Fibroblast of skin of left quadriceps (primary cell): Measurements from ENCODE around the gene MYO9A.
"Not testable (repeated sequence)": the region's sequence is repeated elsewhere in the genome, so short reads cannot be mapped to it uniquely, and the experiment has no call there.

Experiments used
- DNase-seq, 2 experiments: peaks; one replicate each; pipeline ENCODE4 v3.0.0-alpha.2; 2013; ENCODE audit warnings: low read depth in 2 of 2

The MYO9A gene

DNA sequence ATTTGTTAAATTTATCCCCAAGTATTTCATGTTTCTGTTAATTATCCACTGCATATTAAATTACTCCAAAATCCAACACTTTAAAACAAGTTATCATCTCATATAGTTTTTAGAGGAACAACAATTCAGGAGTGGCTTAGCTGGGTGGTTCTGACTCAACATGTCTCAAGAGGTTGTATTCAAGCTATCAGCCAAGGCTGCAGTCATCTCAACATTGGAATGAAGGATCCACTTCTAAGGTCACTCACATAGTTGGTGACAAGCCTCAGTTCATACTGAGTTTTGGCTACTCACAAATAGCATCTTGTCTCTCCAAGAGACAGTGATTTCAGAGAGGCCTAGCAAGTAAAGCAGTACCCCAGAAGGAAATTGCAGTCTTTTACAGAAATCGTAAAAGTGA, 172.9 kb downstream of the MYO9A start:
- no peak for DNase-seq

DNA sequence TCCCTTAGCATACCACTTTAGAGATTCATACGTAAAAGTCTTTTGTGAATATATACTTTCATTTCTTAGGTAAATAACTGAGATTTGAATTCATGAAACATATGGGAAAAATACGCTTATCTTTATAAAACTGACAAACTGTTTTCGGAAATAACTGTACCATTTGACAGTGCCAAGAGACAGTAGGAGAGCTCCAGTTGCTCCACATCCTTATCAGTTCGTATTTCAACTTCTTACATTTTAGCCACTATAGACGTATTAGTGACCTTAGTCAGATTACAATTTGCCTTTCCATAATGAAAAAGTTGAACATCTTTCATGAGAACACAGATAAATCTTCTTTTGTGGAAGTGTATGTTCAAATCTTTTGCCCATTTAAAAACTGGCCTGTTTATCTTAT, 174.1 kb downstream of the MYO9A start:
- no peak for DNase-seq

- no peak for DNase-seq
These were observed 177.9 kb downstream of the MYO9A start for GRCh38 chr15:71939981-71940588.

- DNase-seq: no peak
These were observed 180.2 kb downstream of the MYO9A start for GRCh38 chr15:71937650-71938311.

DNA sequence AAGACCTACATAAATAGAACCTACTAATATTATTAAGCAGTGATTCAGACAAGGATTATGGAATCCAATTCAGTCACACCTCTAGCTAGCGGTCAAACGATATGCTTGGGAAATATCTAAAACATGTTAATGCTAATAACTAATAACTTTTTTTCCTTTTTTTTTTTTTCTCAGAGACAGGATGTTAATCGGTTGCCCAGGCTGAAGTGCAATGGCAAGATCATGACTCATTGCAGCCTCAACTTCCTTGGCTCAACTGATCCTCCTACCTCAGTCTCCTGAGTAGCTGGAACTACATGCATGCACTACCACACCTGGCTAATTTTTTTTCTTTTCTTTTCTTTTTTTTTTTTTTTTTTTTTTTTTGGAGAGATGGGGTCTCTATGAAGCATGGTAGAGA, 183.5 kb downstream of the MYO9A start:
- no peak for DNase-seq

- DNase-seq: no peak
These were observed 185.3 kb downstream of the MYO9A start for GRCh38 chr15:71932689-71933088.

DNA sequence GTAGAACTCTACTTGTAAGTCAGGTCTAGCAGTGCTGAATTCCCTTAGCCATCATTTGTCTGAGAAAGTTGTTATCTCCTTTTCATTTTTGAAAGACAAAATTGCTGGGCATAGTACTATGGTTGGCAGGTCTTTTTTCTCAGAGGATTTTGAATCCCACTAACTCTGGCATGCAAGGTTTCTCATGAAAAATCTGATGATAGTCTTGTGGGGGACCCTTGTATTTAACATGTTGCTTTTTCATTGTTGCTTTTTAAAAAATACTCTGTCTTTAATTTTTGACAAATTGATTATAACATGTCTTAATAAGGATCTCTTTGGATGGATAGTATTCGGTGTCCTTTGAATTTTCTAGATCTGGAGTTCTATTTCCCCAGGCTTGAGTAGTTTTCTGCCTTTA, 186.7 kb downstream of the MYO9A start:
- DNase-seq: no peak

DNA sequence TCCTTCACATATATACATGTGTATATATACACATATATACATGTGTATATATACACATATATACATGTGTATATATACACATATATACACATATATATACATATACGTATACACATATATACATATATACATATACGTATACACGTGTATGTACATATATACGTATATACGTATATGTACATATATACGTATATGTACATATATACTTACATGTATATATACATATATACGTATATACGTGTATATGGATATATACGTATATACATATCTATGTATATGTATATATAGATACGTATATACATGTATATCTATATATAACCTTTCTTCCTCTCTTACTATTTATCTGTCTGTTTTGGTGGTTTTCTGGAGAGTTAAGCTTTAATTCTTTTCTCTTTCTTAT, 192.8 kb downstream of the MYO9A start:
- DNase-seq: no peak

DNA sequence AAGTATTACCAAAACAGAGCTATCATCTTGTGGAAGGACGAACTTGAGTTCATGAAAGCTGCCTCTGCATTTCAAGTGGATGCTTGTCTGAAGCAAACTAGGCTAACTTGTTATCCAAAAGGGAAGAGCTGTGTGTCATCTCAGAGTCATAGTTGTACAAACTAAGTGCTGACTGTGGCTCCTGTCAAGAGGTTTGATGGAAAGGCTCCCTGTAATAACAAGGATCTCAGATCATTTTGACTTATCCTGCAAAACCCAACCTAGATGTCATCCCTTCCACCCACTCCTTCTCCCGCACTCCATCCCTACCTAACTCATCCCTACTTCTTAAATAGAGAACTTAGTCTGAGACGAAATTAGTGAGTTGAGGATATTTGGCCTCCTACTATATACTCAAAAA, 196.8 kb downstream of the MYO9A start:
- no peak for DNase-seq

DNA sequence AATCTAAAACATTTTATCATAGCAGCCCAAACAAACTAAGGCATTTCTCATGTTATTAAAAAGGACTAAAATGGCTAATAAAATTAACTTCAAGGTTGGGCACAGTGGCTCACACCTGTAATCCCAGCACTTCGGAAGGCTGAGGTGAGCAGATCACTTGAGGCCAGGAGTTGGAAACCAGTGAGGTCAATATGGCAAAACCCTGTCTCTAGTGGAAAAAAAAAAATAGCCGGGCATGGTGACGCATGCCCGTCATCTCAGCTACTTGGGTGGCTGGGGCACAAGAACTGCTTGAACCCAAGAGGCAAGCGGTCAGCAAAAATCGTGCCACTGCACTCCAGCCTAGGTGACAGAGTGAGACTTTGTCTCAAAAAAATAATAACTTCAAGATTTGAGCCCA, 197.4 kb downstream of the MYO9A start:
- no peak for DNase-seq

GRCh38 chr15:71916834-71917233, 201.1 kb downstream of the MYO9A start:
- no peak for DNase-seq

- DNase-seq: no peak
These were observed 203.9 kb downstream of the MYO9A start for GRCh38 chr15:71914092-71914491.

GRCh38 chr15:71899674-71900073, 218.3 kb downstream of the MYO9A start:
- no peak for DNase-seq

- peak; percentile 15 to 26 for DNase-seq
These were observed 224.3 kb downstream of the MYO9A start for GRCh38 chr15:71893691-71894090.

- DNase-seq: no peak
These were observed 225.6 kb downstream of the MYO9A start for GRCh38 chr15:71892335-71892734.

DNA sequence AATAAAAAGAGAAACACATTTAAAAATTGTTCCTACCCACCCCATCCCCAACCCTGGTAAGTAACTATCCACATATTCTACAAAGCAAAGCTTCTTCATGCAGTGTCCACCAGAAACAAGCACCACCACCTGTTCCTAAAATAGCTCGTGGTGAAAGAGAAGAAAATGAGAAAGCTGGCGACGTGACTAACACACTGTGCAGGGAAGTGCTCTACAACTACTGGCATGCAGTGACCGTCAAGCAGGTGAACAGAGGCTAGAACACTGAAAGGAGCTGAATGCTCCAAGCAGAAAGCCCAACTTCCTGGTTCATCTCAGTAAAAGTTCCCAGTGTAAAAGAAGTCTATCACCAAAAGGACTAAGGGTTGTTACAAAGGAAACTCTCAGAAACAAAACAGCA, 226.9 kb downstream of the MYO9A start:
- no peak for DNase-seq

- DNase-seq: no peak
These were observed 228.0 kb downstream of the MYO9A start for GRCh38 chr15:71889947-71890346.

- no peak for DNase-seq
These were observed 228.6 kb downstream of the MYO9A start for GRCh38 chr15:71889385-71889784.

DNA sequence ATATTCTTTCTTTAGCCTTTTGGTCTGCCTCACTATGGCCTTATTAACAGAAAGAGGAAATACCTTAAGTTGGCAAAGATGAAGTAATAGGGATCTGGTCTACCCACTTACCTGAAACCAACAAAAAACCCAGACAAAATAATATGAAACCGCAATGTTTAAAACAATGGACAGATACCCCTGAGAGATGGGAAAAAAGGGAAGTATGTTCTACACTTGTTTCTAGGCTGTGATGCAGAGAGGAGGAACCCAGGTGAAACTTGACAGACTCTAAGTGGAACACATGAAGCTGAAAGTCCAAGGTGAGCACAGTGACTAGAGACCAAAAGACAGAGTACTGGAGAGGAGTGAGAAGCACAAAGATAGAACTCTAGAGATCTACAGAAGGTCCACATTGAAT, 229.2 kb downstream of the MYO9A start:
- no peak for DNase-seq

- no peak for DNase-seq
These were observed 232.6 kb downstream of the MYO9A start for GRCh38 chr15:71885390-71885789.

GRCh38 chr15:71883447-71883846, 234.5 kb downstream of the MYO9A start:
- DNase-seq: no peak

DNA sequence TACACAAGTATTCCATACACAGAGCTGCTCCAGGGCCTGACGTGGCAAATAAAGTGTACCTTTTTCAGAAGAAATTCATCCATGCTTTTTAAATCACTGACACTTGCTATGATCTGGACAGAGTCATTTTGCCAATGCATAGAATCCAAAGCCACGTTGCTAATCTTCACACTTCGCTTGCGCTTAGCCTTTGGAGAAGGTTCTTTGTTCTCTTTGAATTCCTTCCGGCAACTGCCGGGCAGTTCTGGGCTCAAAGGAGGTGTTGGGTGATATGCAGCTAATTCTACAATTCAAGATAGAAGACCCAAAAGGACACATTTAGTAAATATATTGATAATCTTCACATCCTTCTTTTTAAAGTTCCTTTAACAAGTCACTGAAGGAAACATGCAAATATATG, 237.7 kb downstream of the MYO9A start:
- no peak for DNase-seq

GRCh38 chr15:71874245-71874644, 243.7 kb downstream of the MYO9A start:
- DNase-seq: no peak

DNA sequence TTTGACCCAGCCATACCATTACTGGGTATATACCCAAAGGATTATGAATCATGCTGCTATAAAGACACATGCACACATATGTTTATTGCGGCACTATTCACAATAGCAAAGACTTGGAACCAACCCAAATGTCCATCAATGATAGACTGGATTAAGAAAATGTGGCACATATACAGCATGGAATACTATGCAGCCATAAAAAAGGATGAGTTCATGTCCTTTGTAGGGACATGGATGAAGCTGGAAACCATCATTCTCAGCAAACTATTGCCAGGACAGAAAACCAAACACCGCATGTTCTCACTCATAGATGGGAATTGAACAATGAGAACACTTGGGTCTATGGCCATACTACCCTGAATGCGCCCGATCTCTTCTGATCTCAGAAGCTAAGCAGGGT, 259.7 kb downstream of the MYO9A start:
- not testable (repeated sequence) for DNase-seq
